ENCODE results near the gene KCTD6.

Gene KCTD6

GRCh38 chr3:58534592-58535494 lies 42.9 kb downstream of the KCTD6 start:
- H3K27ac ChIP-seq: no peak overlapping the region
- no peak for TF ChIP-seq ZFX (IDR thresholded peaks at IDR 0.05; ENCODE audit: borderline replicate concordance)
- TF ChIP-seq, protein P1, sequence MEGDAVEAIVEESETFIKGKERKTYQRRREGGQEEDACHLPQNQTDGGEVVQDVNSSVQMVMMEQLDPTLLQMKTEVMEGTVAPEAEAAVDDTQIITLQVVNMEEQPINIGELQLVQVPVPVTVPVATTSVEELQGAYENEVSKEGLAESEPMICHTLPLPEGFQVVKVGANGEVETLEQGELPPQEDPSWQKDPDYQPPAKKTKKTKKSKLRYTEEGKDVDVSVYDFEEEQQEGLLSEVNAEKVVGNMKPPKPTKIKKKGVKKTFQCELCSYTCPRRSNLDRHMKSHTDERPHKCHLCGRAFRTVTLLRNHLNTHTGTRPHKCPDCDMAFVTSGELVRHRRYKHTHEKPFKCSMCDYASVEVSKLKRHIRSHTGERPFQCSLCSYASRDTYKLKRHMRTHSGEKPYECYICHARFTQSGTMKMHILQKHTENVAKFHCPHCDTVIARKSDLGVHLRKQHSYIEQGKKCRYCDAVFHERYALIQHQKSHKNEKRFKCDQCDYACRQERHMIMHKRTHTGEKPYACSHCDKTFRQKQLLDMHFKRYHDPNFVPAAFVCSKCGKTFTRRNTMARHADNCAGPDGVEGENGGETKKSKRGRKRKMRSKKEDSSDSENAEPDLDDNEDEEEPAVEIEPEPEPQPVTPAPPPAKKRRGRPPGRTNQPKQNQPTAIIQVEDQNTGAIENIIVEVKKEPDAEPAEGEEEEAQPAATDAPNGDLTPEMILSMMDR (IDR thresholded peaks at IDR 0.05): no peak

GRCh38 chr3:58535531-58536500 lies 43.9 kb downstream of the KCTD6 start:
- TF ChIP-seq, protein P1 (IDR thresholded peaks at IDR 0.05): no peak
- TF ChIP-seq ZFX (IDR thresholded peaks at IDR 0.05; ENCODE audit: borderline replicate concordance): no peak
- no peak overlapping the region for H3K27ac ChIP-seq

- TF ChIP-seq ZFX (IDR thresholded peaks at IDR 0.05; ENCODE audit: borderline replicate concordance): no peak
- TF ChIP-seq, protein P1 (IDR thresholded peaks at IDR 0.05): no peak
- no peak within 1 kb of the TSS for H3K27ac ChIP-seq
Observed at GRCh38 chr3:58536501-58537411, 44.9 kb downstream of the KCTD6 start, which contains the start of gene ACOX2. Gene ACOX2, minus strand, starts transcription at chr3:58537190. Its CDS starts 2,084 bp downstream, at chr3:58535106.

GRCh38 chr3:58537412-58538301 lies 45.8 kb downstream of the KCTD6 start:
- H3K27ac ChIP-seq: no peak overlapping the region
- no peak for TF ChIP-seq ZFX (IDR thresholded peaks at IDR 0.05; ENCODE audit: borderline replicate concordance)
- TF ChIP-seq, protein P1 (IDR thresholded peaks at IDR 0.05): no peak

GRCh38 chr3:58539626-58540025 lies 47.7 kb downstream of the KCTD6 start:
- no peak overlapping the region for H3K27ac ChIP-seq
- TF ChIP-seq ZFX (IDR thresholded peaks at IDR 0.05; ENCODE audit: borderline replicate concordance): no peak
- TF ChIP-seq, protein P1 (IDR thresholded peaks at IDR 0.05): no peak

Measured in 22Rv1 (cell line).